GM11168 (cell line): ENCODE measurements around the gene RPS16.
"Not testable (repeated sequence)": the region's sequence is repeated elsewhere in the genome, so short reads cannot be mapped to it uniquely, and the experiment has no call there.

ENCODE experiments used
- in situ Hi-C: fragments of 300-500 bp; cut with MboI; formaldehyde crosslinking; loops from one replicate; pipeline ENCODE4 v1.12.0; 2022; ENCODE audit warnings: low sequenced_read_pairs; ENCODE audit not compliant: unreplicated experiment

Gene RPS16

DNA sequence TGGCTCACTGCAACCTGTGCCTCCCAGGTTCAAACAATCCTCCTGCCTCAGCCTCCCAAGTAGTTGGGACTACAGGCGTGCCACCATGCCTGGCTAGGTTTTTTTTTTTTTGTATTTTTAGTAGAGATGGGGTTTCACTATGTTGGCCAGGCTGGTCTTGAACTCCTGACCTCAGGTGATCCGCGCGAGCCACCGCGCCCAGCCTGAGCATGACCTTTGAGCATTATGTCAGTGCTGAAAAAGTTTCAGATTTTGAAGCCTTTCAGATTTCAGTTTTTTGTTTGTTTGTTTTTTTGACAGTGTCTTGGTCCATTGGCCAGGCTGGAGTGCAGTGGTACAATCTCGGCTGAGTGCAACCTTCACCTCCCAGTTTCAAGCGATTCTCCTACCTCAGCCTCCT, 15.5 kb upstream of the RPS16 start:
- in situ Hi-C loops: not testable (repeated sequence)

- in situ Hi-C loops: no loop called here
These were observed 13.5 kb upstream of the RPS16 start for GRCh38 chr19:39449116-39449797.

- in situ Hi-C loops: no loop called here
These were observed 12.5 kb upstream of the RPS16 start for GRCh38 chr19:39448271-39448670.

- in situ Hi-C loops: no loop called here
These were observed 10.8 kb upstream of the RPS16 start for GRCh38 chr19:39446365-39447084.

GRCh38 chr19:39445196-39446111, 9.7 kb upstream of the RPS16 start, which contains the start of gene SUPT5H:
Gene SUPT5H, plus strand, starts transcription at chr19:39445582. Its CDS starts 309 bp downstream, at chr19:39445891.
- in situ Hi-C loops: no loop called here

GRCh38 chr19:39444598-39445195, 8.9 kb upstream of the RPS16 start:
- in situ Hi-C loops: no loop called here

- in situ Hi-C loops: no loop called here
These were observed 2.7 kb upstream of the RPS16 start for GRCh38 chr19:39438270-39438934.

GRCh38 chr19:39436350-39436716, 584 bp upstream of the RPS16 start:
- in situ Hi-C loops: no loop called here

DNA sequence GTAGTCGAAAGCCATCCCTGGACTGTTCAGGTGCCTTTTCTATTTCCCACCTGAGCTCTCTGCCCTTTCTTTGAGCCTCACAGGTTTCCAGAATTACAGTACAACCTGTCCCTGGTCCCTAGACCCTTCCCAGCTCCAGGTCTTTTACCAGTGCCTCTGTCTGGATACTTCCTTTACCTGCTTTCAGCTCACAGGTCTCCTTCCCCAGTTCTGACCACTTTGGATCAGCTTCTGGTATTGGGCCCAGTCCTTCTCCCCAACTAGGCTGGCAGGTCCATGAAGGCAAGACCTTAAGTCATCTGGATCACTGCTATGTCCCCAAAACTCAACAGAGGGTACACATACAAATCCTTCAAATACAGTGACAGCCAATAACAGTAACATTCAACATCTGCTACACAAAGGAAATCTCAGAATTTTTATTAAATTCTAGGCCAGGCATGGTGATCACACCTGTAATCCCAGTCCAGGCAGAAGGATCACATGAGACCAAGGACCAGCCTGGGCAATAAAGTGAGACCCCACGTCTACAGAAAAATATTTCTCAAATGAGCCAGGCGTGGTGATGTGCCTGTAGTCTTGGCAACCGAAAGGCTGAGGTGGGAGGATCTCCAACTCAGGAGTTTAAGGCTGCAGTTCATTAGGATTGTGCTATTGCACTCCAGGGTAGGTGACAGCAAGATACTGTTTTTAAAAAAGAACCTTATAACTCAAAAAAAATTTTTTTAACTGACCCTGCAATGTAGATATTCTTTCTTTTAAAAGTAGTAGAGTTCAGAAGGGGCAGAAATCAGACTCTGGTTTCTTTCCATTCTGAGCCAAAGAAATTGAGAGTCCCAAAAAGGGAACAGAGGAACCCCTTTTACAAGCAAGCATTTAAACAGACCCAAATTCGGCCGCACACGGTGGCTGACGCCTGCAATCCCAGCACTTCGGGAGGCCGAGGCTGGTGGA, 1.3 kb downstream of the RPS16 start:
- in situ Hi-C loops: no loop called here

- in situ Hi-C loops: no loop called here
These were observed 2.2 kb downstream of the RPS16 start for GRCh38 chr19:39433480-39434079.

GRCh38 chr19:39432677-39433025, 3.1 kb downstream of the RPS16 start:
- in situ Hi-C loops: no loop called here

GRCh38 chr19:39430675-39431593, 4.8 kb downstream of the RPS16 start:
- in situ Hi-C loops: no loop called here

GRCh38 chr19:39428283-39429112, 7.3 kb downstream of the RPS16 start:
- in situ Hi-C loops: no loop called here

DNA sequence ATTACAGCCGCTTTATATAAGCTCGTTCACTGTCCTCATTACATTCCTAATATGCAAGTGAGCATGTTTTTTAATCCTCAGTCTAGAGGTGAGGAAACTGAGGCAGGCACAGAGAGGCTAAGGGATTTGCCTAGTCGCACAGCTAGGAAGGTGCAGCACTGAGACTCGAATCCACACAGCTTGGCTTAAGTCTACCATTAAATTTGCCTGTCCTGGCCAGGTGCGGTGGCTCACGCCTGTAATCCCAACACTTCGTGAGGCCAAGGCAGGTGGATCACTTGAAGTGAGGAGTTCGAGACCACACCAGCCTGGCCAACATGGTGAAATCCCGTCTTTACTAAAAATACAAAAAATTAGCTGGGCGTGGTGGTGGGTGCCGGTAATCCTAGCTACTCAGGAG, 8.0 kb downstream of the RPS16 start:
- in situ Hi-C loops: no loop called here

DNA sequence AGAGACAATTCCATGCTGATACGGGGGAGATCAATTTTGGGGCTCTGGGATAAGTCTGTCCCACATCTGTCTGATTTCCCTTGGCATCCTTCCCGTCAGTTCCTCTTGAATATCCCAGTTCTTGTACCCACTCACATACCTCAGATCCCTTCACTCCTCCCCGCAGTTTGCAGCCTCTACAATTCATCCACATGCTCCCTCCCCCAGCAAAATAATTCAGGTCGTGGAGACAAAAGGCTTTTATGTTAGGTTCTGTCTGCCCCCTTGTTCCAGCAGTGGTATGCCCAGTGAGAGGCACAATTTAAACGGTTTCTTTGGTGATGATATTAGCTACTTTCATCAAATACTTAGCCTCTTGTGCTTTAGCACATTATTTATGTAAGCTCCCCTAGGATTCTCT, 9.6 kb downstream of the RPS16 start:
- in situ Hi-C loops: no loop called here

GRCh38 chr19:39425744-39426143, 10.0 kb downstream of the RPS16 start:
- in situ Hi-C loops: no loop called here

DNA sequence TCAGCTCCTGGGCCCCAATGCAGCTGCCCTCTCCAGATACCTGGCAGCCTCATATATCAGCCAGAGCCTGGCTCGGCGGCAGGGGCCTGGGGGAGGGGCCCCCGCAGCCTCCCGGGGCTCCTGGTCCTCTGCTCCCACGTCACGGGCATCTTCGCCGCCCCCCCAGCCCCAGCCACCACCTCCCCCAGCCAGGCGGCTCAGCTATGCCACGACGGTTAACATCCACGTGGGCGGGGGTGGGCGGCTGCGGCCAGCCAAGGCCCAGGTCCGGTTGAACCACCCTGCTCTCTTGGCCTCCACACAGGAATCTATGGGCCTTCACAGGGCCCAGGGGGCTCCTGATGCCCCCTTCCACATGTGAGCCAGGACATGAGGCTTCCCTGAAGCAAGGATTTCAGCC, 10.8 kb downstream of the RPS16 start:
- in situ Hi-C loops: no loop called here
